Body of pancreas (tissue), 4 donors: ENCODE data around the gene PRR12.
A peak's percentile ranks its signal among the peaks of the same experiment; 100 is the strongest.

ENCODE experiments used
- POLR2A ChIP-seq, 3 donors: fragments of 450-650 bp; IDR thresholded peaks; one replicate each; pipeline ENCODE4 v1.6.1; 2016; ENCODE audit warnings: antibody characterized with exemption in 3 of 3, mild to moderate bottlenecking in 2 of 3
- TF ChIP-seq, protein P1 (sequence below), 7 experiments: fragments of 450-650 bp in 4 of 7; fragments of 200-600 bp in 3 of 7; sonication (generic) in 3 of 7; IDR thresholded peaks; one replicate each; pipeline ENCODE4 v1.5.1; 2016 to 2019; ENCODE audit warnings: antibody characterized with exemption in 7 of 7

DNA sequence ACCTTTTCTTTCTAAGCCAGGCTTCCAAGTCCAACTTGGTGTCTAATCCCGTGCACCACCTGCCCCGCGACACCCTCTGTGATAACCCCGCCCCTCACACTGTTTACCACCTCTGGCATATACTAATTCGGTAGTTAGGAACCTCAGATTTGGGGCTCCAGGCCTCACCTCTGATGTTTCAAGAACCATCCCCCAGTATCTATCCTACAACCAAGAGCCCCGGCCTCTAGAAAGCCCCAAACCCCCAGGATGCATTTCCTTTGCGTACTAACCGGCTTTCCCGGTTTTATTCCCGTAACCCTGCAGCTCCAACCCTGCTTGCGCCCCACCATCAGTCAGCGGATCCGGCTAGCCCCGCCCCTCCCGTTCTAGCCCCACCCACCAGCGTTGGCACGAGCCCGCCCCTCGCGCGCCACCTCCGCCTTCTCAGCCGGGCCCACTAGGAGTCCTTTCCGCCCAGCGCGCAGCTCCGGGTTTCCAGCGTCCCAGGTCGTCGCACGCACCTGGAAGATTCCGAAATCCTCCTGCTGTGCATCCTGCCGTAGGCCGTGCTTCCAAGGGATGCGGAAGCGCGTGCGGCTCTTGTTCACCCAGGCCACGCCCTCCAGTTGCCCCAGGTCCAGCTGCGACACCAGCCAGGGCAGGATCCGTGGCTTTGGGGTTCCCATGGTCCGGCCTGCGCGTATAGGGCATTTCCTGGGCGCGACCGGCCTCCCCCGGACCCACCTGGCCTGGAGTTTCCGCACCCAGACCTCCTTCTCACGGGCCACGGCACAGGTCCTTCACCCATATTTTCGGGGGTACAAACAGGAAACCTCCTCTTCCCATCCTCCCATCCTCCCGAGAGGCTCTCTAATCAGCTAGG, 73.4 kb downstream of the PRR12 start:
- TF ChIP-seq, protein P1, sequence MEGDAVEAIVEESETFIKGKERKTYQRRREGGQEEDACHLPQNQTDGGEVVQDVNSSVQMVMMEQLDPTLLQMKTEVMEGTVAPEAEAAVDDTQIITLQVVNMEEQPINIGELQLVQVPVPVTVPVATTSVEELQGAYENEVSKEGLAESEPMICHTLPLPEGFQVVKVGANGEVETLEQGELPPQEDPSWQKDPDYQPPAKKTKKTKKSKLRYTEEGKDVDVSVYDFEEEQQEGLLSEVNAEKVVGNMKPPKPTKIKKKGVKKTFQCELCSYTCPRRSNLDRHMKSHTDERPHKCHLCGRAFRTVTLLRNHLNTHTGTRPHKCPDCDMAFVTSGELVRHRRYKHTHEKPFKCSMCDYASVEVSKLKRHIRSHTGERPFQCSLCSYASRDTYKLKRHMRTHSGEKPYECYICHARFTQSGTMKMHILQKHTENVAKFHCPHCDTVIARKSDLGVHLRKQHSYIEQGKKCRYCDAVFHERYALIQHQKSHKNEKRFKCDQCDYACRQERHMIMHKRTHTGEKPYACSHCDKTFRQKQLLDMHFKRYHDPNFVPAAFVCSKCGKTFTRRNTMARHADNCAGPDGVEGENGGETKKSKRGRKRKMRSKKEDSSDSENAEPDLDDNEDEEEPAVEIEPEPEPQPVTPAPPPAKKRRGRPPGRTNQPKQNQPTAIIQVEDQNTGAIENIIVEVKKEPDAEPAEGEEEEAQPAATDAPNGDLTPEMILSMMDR (IDR thresholded peaks at IDR 0.05) = peak in 6 of 7 experiments; percentile 10 to 53 (median 44)
- peak; percentile 54 to 75 (median 72) for TF ChIP-seq POLR2A (IDR thresholded peaks at IDR 0.05)
